ENCODE data around the gene VSIG2.
"Not testable (repeated sequence)": the region's sequence is repeated elsewhere in the genome, so short reads cannot be mapped to it uniquely, and the experiment has no call there.

Gene VSIG2, protein sequence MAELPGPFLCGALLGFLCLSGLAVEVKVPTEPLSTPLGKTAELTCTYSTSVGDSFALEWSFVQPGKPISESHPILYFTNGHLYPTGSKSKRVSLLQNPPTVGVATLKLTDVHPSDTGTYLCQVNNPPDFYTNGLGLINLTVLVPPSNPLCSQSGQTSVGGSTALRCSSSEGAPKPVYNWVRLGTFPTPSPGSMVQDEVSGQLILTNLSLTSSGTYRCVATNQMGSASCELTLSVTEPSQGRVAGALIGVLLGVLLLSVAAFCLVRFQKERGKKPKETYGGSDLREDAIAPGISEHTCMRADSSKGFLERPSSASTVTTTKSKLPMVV

DNA sequence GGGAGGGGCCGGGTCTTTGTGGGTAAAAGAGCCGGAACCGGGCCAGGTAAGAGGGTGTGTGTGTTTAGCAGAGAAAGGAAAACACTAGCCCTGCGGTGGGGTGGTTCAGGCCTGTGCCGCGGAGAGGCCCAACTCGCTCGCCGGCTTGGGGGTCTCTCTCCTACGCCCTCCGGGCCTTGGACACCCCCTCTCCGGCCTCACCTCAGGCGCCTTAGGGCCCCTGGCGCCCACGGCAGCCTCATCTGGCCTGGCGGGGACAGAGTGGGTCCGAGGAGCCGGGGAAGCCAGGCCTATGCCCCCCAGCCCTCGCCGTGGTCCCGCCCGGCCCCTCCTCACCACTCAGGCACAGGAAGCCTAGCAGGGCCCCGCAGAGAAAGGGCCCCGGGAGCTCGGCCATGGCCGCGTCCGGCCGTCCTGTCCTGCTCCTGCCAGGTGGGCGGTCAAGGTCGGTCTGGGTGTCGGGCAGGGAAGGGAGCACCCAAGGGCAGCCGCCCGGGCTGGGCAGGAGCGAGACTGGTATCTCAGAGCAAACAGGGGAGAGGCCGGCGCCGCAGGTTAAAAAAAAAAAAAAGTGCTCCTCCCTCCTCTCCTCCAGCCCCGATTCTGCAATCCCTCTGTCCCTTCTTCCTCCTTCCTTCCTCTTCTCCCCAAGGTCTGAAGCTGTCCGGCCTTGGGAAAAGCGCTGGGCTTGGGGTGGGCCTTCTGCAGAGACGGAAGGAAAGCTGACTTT lies at the start of gene VSIG2:
VSIG2 (minus strand) TSS at position 515 of the 730 bp plus-strand sequence; CDS start at position 397, 118 bp downstream.
- no peak for DNase-seq

DNA sequence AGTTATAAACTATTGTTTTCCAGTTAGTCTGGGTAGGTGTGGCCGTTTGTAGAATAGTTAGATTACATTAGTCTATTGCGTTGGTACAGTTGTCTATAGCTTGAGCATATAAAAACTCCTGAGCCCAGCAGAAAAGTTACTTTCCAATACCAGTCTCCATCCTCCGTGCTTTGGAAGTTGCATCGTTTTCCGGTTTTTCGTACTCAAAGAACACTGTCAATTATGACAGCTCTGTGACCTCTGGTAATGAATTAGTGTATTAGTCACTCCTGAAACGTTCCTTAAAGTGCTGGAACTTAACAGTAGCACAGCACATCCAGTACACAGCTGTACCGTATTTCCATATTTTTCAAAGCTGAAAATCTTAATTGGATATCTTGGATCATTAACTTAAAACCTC lies 49.0 kb upstream of the VSIG2 start:
- no peak for DNase-seq

DNA sequence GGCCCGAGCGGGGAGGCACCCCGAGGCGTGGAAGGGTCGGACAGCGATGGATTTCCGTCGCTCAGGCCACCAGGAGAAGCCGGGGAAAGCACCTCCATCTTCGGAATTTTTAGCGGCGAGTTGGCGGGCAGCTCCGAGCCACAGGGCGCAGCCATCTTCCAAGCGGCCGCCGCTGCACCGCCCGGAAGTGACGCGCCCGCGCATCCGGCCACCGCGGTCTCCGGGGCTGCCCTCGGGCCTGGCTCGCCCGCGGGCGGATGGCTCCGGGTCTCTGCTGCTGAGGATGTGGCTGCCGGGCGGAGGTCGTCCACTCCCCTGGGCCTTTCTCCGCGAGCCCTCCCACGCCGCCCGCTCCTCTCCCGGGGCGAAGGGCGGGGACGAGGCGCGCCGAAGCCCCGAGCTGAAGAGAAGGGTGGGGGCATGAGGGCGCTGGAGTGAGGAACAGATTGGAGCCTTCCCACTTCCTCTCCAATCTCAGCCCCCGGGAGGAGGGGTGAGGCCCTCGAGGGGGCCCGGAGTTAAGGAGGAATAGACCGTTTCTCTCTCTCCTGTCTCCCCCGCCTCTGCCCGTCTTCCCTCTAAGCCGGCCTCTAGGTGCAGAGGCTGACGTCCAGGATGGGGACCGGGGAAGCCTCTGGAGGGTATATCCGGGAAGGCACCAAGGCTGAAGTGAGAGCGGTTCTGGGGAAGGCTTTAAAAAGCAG lies 48.3 kb upstream of the VSIG2 start, which contains the start of gene MSANTD2:
MSANTD2 (minus strand) TSS at position 181 of the 704 bp plus-strand sequence; CDS start at position 155, 26 bp downstream.
- peak; percentile 74 to 84 for DNase-seq

DNA sequence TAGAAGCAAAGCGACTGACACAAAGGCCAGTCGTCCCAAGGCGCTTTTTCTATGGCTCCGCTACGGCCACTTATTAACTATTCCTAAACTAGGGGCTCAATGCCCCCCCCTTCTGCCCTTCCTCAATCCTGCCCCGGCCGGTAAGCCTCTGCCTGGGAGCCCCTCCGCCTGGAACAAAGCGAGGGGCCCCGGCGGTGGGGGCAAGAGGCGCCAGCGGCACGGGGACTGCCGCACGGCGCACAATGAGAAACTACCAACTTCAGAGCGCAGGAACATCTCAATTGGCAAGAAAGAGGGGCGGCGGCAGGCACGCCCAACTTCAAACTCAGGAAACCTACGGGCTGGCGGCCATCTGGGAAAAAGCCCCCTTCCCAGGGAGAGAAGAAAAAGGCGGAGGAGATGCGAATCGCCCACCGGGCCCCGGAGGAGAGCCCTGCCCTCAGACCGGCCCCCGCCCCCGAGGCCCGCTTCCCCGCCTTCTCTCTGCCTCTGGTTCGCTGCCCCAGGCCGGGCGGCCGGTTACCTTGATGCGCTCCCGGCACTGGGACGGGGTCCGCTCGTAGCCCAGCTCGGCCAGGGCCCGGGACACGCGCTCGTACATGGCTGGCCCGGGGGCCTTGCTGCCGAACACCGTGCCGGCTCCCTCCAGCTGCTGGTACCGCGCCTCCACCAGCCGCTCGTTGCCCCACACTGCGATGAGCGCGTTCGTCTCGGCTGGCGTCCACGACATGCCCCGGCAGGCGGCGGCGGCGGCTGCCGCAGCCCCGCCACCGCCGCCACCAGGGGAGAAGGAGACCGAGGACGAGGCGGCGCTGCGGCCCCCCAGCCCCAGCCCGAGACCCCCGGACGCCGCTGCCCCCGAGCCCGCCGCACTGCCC lies 47.5 kb upstream of the VSIG2 start:
- DNase-seq: peak; percentile 11 to 48

DNA sequence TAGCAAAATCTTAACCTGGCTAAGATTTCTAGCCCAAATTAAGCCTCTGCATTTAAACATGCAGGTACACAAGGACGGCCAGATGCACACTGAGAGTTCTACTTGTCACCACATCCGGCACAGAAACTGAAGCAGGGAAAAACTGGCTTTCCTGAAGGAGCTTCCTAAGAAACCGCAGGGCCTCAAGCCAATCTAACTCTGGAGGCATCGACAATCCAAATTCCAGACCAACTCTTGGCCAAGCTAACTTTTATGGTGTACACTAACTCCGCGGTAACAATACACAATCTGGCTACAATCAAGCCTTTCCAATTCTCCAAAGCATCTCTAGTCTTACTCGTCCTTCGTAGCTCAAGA lies 46.9 kb upstream of the VSIG2 start:
- peak in 1 of 2 donors; percentile 3 for DNase-seq

DNA sequence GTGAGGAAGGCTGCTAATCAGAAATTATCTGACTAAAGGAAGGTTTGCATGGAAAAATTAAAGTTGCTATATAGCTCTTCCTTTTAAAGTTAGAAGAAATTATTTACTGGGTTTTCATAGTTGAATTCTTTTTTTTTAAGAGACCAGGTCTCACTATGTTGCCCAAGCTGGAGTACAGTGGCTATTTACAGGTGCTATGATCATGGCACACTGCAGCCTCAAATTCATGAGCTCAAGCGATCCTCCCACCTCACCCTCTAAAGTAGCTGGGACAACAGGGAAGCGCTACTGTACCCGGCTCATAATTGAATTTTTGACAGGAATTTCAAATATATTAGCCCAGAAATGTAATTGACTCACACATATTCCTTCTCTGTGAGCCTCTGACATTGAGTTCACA lies 44.3 kb upstream of the VSIG2 start:
- DNase-seq: no peak

DNA sequence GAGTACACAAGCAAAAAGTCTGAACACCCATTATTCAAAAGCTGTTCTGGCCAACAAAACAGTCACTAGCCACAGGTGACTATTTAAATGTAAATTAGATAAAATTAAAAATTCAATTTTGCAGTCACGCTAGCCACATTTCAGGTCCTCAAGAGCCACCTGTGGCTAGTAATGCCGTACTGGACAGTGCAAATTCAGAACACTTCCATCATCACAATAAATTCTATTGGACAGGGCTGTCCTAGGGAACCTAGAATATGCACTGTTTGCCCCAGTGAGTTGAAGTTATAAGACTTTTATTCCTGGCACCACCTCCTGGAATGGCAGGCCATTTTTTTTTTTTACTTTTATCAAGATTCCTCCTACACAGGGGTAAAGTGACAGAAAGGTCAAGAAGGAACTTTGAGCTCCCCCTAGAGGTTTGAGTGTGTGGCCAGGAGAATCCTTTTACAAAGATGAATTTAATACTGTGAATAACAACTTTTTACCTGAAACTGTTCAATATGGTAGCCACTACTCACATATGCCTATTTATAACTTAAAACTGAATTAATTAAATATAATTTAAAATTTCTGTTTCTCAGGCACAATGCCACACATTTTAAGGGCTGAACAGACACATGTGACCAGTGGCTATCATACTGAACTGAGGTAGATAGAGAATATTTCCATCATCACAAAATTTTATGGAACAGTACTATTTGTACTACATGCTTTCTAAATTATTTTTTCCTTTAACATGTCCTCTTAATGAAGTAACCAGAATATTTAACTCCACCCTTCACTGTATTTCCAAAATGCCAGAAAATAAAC lies 41.6 kb upstream of the VSIG2 start:
- DNase-seq: peak; percentile 29 to 63

DNA sequence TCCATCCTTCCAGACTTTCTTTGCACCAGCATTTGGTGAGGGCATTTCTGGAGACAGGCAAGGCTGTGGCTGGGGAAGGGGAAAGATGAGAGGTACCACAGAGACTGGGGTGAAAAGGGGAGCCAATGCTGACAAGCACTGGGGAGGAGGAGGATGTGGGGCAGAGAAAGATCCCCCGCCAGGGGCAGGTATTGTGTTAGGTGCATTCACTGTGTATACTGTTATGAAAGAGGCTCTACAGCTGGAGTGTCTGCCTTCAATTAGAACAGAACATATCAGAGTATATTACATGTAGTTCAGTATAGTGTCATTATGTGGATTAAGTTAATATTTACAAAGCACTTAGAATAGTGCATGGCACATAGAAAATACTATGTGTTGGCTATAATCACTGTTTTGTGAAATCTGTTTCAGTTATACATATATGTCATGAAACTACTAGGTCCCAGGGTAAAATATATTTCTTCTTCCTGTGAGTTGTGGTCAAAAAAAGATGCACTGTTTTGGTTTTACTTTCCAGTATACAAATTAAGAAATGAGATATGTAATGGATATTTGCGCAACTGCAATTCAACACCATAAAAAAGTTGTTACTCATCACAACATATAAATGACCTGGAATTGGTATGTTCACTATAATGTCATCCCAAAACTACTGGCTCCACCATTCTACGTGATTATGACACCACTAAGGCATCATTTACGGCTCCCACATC lies 39.7 kb upstream of the VSIG2 start:
- DNase-seq: no peak

DNA sequence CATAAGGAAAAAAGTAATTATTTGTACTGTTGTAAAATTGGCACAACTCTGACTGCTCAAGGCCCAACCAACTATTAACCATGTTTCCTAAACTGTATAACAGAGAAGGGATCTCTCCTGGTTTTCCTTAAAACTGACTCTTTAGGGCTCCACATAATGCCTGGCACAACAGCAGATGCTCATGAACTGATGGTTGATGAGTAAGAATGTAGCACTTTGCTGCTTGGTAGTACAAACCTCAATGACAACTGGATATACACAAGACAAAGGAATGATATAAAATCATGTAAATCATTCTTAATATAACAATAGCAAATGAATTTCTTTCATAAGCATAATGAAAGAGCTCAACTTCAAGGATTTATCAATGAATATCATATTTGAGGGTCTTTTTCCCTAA lies 36.5 kb upstream of the VSIG2 start:
- DNase-seq: no peak

DNA sequence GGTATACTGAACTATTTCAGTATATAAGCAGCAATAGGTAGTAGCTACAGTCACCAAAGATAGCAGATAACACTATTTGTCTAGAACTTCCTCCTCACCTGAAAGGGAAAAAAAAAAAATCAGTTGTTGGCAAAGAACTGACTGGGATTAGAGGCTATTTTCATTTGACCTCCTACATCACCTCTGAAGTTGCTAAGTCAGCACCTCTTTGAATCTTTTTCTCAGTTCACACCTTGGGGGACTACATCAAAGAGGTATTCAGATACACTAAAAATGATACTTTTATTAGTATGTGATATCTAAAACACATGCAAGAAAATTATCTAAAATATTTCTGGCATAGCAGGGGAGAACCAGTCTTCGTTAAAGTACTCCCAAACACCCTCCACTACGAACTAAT lies 32.0 kb upstream of the VSIG2 start:
- no peak for DNase-seq

DNA sequence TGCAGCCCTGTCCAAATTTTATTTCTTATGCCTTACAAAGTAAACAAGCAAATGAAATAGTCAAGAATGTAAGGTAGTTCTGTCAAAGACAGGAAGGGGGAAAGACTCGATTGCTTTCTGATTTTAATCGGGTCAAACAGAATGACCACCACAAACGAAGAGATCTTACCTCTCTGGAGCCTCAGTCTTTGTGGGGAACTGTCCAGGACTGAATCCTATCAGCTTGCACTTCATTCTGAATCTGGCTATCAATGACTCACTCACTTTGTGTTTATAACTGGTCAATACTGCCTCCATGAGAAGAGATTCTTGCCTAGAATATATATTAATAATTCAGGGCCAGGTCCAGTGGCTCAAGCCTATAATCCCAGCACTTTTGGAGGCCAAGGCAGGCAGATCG lies 30.9 kb upstream of the VSIG2 start:
- no peak for DNase-seq

DNA sequence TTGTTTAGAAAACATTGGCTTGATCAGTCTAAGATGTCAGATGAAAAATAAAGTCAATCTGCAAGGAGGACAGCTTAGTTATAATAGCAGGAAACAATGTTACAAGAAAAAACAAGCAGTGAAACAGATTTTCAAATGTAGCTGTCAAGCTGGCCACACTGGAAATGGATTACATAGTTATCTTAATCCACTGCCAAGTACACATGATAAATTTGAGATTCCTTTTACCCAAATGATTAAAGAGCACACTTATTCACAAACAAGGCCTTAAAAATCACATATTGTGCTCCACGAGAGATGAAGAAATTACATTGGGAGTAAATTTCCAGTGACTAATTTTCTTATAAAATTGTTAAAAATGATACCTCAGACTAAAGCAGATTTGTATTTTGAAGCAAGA lies 27.5 kb upstream of the VSIG2 start:
- no peak for DNase-seq

DNA sequence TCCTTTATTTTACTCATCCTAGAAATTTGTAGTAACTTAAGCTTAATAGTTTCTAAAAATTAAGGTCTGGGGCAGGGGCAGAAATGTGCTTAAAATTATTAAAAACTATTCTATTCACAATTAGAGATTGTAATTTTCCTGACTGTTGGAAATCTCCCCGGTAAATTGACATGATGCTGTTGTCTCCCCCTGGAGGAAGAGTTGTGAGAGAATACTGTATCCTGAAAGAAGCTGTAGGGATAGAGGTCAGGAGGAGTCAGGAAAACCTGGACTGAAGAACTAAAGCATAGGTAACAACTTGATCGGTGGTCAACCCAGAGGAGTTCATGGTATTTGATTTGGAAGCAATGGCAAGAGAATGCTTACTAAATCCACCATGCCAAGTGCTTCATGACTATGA lies 26.2 kb upstream of the VSIG2 start:
- DNase-seq: no peak

DNA sequence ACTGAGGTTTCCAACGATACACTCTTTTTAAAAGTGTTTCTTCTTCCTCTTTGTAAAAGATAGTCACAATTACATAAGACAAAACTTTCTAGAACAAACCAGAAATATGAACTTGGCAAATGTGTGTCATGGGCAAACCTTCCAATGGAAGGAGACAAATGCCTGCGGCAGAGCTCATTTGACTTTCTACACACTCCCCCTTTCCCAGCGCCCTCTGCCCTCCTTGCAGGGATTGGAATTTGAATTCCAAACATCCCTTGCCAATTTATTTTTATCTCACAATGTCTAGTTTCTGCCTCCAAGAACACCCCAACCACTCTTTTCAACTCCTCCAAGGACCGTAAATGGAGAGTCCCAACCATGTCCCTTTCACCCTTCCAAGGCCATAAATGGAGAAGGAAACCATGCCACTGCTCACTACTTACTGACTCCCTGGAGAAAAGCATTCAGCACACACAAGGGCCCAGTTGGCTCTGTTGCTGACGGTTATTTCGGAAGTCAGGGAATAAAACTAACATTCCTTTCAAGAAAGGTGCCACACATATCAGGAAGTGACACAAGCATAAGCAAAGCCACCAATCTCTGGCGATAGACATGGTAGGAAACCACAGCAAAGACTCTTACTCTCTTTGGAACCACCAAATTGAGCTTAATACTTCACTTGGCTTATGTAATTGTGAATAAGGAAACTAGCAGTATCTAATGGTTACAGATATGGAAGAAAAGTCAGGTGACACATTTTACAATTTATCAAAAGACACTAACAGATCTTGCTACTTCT lies 25.0 kb upstream of the VSIG2 start:
- DNase-seq: no peak

DNA sequence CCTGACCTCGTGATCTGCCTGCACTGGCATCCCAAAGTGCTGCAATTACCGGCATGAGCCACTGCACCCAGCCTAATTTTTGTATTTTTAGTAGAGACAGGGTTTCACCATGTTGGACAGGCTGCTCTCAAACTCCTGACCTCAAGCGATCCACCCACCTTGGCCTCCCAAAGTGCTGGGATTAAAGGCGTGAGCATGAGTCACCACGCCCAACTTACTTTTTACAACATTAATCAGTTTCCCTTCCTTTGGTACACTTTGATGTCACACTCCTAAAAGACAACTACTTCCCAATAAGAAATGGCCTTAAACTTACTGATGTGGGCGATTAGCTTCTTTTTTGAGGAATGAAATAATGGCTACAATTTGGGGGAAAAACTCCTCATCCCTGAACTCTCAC lies 18.9 kb upstream of the VSIG2 start:
- not testable (repeated sequence) for DNase-seq

DNA sequence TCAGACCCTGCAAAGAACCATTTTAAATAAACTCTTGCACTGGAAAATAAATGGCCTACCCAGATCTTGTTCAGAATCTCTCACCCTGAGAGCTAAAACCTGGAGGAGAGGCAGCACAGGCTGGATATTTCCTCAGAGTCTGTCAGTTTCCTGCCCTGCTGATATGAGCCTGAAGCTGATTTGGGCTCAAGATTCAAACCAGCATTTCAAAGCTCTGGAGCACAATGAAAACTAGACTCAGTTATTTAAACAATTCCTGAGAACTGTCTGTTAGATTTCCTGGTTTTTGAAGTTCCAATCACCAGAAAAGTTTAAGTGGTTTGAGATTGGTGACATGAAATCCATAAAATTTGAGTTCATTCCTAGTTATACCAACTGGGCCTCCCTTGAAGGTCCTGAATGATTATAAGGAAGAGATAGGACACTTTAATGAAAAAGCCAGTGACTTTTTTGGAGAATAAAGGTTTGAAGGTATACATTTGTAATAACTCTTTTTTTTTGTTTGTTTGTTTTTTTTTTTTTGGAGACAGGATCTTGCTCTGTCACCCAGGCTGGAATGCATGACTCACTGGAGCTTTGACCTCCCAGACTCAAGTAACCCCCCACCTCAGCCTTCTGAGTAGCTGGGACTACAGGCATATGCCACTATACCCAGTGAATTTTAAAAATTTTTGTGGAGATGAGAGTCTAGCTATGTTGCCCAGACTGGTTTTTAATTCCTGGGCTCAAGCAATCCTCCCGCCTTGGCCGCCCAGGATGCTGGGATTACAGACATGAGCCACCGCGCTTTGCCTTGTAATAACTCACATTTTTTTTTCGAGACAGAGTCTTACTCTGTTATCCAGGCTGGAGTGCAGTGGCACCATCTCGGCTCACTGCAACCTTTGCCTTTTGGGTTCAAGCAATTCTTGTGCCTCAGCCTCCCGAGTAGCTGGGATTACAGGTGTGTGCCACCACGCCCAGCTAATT lies 18.0 kb upstream of the VSIG2 start:
- no peak for DNase-seq

DNA sequence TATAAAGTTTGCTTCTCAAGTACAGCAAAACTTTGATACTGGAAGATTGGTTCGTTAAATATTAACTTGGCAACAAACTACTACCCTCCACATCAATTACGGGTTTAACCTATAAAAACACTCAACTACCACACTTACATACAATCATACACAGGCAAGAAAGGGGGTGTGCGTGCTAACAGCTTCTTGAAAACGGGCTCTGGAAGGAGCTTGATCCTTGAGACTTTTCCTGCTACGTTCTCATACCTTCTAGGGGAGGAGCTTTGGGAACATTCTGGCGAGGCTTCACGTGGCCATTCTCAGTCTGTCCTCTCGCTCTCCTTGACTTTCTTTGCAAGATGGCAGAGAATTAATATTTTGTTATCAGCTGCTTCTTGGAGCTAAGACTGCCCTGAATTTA lies 16.9 kb upstream of the VSIG2 start:
- DNase-seq: no peak

DNA sequence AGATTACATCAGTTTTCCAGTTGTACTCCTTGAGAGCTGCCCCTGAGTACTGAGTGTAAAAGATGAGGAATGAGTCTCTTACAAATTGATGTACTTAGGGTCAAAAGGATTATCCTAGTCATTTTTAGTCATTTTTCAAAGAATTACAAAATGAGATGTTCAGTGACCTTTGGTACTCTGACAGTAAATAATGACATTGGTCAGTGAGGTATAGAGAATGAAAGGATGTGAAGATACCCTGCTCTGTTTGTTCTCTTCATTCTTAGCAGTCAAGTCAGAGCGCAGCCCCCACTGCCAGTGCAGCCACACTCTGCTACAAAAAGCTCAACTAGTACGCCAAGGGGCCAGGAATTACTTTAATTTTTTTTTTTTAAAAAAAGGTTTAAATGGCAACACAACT lies 14.1 kb upstream of the VSIG2 start:
- no peak for DNase-seq

All from CD4-positive, alpha-beta T cell treated with Interferon alpha-2 for 1 hour (primary cell).